ENCODE data around the gene RHOT2. TPM values are rescaled to one million over a fixed set of nuclear protein-coding genes. Genes with fewer than 3 reads are reported as not detected.

The RHOT2 gene
- total and polyA plus RNA-seq, 3 experiments from 2014 or later, result 49.6 to 151 (median 140) TPM

DNA sequence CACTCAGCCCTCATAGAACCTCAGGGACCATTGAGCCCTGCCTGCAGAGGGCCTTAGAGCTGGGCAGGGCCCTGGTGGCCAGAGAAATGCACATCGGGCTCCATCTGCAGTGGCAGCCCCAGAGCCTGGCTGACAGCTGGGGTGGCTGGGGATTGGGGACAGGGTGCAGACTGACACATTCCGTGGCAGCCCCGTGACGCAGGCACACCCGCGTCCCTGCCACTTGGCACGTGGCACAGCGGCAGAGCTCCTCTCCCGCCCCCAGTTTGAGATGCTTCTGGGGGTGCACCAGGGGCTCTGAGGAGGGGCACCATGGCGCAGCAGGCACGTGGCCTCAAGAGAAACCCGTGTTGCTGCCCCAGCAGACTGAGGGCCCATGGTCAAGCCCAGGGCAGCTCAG is 35.5 kb downstream of the RHOT2 start:
- Mint-ChIP-seq H3K9me3 (no peaks in the 10 kb centered on the region), H3K4me3 (no peak overlapping the region), H3K36me3 (no peaks in the 10 kb centered on the region), H3K4me1 (peaks cover 11 to 32% (median 13%) of the 10 kb centered on the region in 3 donors), H3K27me3 (peaks cover 28% of the 10 kb centered on the region in 2 donors), H3K27ac (no peak overlapping the region)
- no peak for DNase-seq
- peaks cover 47% of the 10 kb centered on the region for H3K27me3 ChIP-seq (ENCODE audit: insufficient read depth, low read length, poor library complexity, severe bottlenecking)
- no peak overlapping the region for H3K27ac ChIP-seq (ENCODE audit: low read depth, low read length)
- ChIA-PET CTCF (interaction anchor here (1.0 kb wide), 1 partner anchor 9 kb away, joined by 4 read pairs; no protein-coding TSS in a partner anchor), POLR2A (interaction anchor here (1.1 kb wide), 1 partner anchor 28 kb away, joined by 3 read pairs; the partner anchor contains the start of gene RHBDL1)
- no peaks in the 10 kb centered on the region for H3K9me3 ChIP-seq (ENCODE audit: low read length)
- H3K4me1 ChIP-seq (ENCODE audit: insufficient read depth, low read length), result peaks cover 22% of the 10 kb centered on the region
- no peak overlapping the region for H3K4me3 ChIP-seq (ENCODE audit: low read length)
- no peaks in the 10 kb centered on the region for H3K36me3 ChIP-seq (ENCODE audit: insufficient read depth, low read length)

DNA sequence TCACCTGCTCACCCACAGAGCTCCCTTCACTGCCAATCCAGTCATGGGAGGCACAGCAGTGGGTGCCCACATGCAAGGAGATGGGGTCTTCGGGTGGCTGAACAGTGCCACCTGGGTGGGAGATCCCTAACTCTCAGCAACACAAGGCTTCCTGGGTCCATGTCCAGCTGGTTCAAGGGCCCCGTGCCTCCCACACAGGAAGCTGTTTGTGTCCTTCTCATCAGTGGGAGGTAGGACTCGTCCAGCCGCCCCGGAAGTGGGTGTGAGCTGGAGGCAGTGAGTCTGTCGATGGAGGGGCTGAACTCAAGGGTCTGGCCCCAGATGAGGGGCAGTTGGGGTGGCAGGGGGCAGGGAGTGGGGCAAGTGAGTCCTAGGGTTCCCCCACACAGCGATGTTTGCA is 36.1 kb downstream of the RHOT2 start:
- H3K27ac ChIP-seq (ENCODE audit: low read depth, low read length), result no peak overlapping the region
- Mint-ChIP-seq H3K9me3 (no peaks in the 10 kb centered on the region), H3K27me3 (peaks cover 34% of the 10 kb centered on the region in 2 donors), H3K4me1 (peaks cover 8 to 28% (median 10%) of the 10 kb centered on the region in 3 donors), H3K4me3 (no peak overlapping the region), H3K27ac (no peak overlapping the region), H3K36me3 (no peaks in the 10 kb centered on the region)
- no peaks in the 10 kb centered on the region for H3K36me3 ChIP-seq (ENCODE audit: insufficient read depth, low read length)
- peaks cover 53% of the 10 kb centered on the region for H3K27me3 ChIP-seq (ENCODE audit: insufficient read depth, low read length, poor library complexity, severe bottlenecking)
- ChIA-PET CTCF (interaction anchor here (1.0 kb wide), 1 partner anchor 8 kb away, joined by 4 read pairs; no protein-coding TSS in a partner anchor), POLR2A (interaction anchor here (1.1 to 1.2 kb wide), 2 partner anchors 8 to 29 kb away, joined by 3 read pairs; partner anchors contain the start of gene RHBDL1)
- H3K4me1 ChIP-seq (ENCODE audit: insufficient read depth, low read length), result peaks cover 20% of the 10 kb centered on the region
- no peaks in the 10 kb centered on the region for H3K9me3 ChIP-seq (ENCODE audit: low read length)
- H3K4me3 ChIP-seq (ENCODE audit: low read length), result no peak overlapping the region
- DNase-seq, result no peak

DNA sequence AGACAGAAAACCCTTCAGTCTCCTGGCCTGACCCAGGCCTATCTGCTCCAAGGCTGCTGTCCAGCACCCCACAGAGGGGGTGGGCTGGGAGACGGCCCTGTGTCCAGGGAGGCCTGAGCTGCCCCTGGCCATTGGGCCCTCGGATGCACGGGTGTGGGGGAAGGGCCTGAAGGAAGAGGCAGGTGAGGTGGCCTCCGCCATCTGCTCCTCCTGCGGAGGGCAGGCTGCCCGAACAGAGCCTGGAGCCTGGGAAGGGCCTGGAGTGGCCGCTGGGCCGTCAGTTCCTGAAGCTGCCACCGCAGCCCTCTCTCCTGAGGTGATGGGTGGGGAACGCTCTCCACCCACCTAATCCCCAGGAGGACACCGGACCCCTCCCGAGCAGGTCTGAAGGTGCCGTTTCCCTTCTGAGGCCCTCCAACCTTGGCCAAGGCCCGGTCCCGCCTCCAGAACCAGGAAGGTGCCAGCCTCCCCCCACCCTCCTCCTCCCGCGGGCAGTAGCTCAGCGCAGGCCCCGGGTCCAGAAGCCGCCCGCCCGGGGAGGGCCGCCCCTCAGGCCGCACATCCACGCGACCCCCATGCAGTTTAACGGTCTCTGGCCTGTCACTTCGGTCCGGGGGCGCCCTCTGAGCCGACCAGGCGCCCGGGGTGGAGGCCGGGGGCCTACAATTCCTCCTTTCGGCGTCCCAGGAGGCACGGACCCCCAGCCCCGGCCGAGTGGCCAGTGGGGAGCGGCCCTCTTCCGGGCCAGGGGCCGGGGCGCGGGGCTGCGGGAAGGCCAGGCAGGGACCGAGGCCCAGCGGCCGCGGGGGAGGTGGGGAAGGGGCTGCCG is 36.8 kb downstream of the RHOT2 start:
- H3K4me1 ChIP-seq (ENCODE audit: insufficient read depth, low read length), result peaks cover 12% of the 10 kb centered on the region
- H3K4me1 Mint-ChIP-seq, result peaks cover under 1 to 21% (median 6%) of the 10 kb centered on the region in 3 donors
- peaks cover 60% of the 10 kb centered on the region for H3K27me3 ChIP-seq (ENCODE audit: insufficient read depth, low read length, poor library complexity, severe bottlenecking)

GRCh38 chr16:705431-706188 is 37.7 kb downstream of the RHOT2 start, which contains the start of gene FBXL16:
TSS of gene FBXL16 (minus strand) at chr16:705801. CDS start at chr16:697405, 8,396 bp downstream.
- CTCF ChIA-PET, result interaction anchor here (22.8 kb wide), 1 partner anchor 31 kb away, joined by 332 read pairs; the partner anchor contains the start of genes CIAO3 and HAGHL
- H3K27me3 ChIP-seq (ENCODE audit: insufficient read depth, low read length, poor library complexity, severe bottlenecking), result peaks cover 69% of the 10 kb centered on the region

More for the DNA sequence above, 36.8 kb downstream of the RHOT2 start:
- no peaks in the 10 kb centered on the region for H3K36me3 Mint-ChIP-seq
- CTCF ChIA-PET, result interaction anchor here (1.0 kb wide), 1 partner anchor 7 kb away, joined by 4 read pairs; no protein-coding TSS in a partner anchor
- no peak overlapping the region for H3K4me3 ChIP-seq (ENCODE audit: low read length)
- H3K27me3 Mint-ChIP-seq, result peaks cover 36 to 41% of the 10 kb centered on the region in 2 donors
- H3K4me3 Mint-ChIP-seq, result no peak overlapping the region
- no peak overlapping the region for H3K27ac ChIP-seq (ENCODE audit: low read depth, low read length)
- POLR2A ChIA-PET, result interaction anchor here (1.1 to 1.2 kb wide), 2 partner anchors 9 to 30 kb away, joined by 3 read pairs; partner anchors contain the start of gene RHBDL1
- no peaks in the 10 kb centered on the region for H3K9me3 Mint-ChIP-seq
- no peak overlapping the region for H3K27ac Mint-ChIP-seq
- no peaks in the 10 kb centered on the region for H3K9me3 ChIP-seq (ENCODE audit: low read length)
- DNase-seq, result no peak
- no peaks in the 10 kb centered on the region for H3K36me3 ChIP-seq (ENCODE audit: insufficient read depth, low read length)

GRCh38 chr16:706189-707061 is 38.5 kb downstream of the RHOT2 start:
- H3K27me3 Mint-ChIP-seq, result peaks cover 36 to 51% of the 10 kb centered on the region in 2 donors
- DNase-seq, result no peak
- no peaks in the 10 kb centered on the region for H3K36me3 ChIP-seq (ENCODE audit: insufficient read depth, low read length)
- H3K27me3 ChIP-seq (ENCODE audit: insufficient read depth, low read length, poor library complexity, severe bottlenecking), result peaks cover 70% of the 10 kb centered on the region
- no peaks in the 10 kb centered on the region for H3K36me3 Mint-ChIP-seq
- no peak overlapping the region for H3K4me3 ChIP-seq (ENCODE audit: low read length)
- H3K9me3 Mint-ChIP-seq, result no peaks in the 10 kb centered on the region
- no peak overlapping the region for H3K27ac Mint-ChIP-seq
- H3K4me3 Mint-ChIP-seq, result peak overlapping the region in 3 of 7 donors; percentile 29 to 81 (median 41)
- H3K4me1 ChIP-seq (ENCODE audit: insufficient read depth, low read length), result no peaks in the 10 kb centered on the region
- ChIA-PET POLR2A (no interaction called here), CTCF (interaction anchor here (2.3 to 22.8 kb wide), 2 partner anchors 15 to 30 kb away, joined by 11 to 332 read pairs; partner anchors contain the start of genes ANTKMT, CIAO3 and HAGHL)
- H3K27ac ChIP-seq (ENCODE audit: low read depth, low read length), result no peak overlapping the region
- H3K4me1 Mint-ChIP-seq, result peaks cover 0 to 13% (median 4%) of the 10 kb centered on the region in 3 donors
- no peaks in the 10 kb centered on the region for H3K9me3 ChIP-seq (ENCODE audit: low read length)

More at GRCh38 chr16:705431-706188, 37.7 kb downstream of the RHOT2 start, which contains the start of gene FBXL16:
- POLR2A ChIA-PET, result no interaction called here
- Histone ChIP-seq H3K4me1 (ENCODE audit: insufficient read depth, low read length) (peaks cover 5% of the 10 kb centered on the region), H3K27ac (ENCODE audit: low read depth, low read length) (no peak within 1 kb of the TSS), H3K4me3 (ENCODE audit: low read length) (no peak within 1 kb of the TSS), H3K9me3 (ENCODE audit: low read length) (no peaks in the 10 kb centered on the region), H3K36me3 (ENCODE audit: insufficient read depth, low read length) (no peaks in the 10 kb centered on the region)
- Mint-ChIP-seq H3K4me1 (peaks cover 0 to 17% (median 4%) of the 10 kb centered on the region in 3 donors), H3K36me3 (no peaks in the 10 kb centered on the region), H3K4me3 (peak within 1 kb of the TSS in 3 of 7 donors; percentile 29 to 81 (median 41)), H3K9me3 (no peaks in the 10 kb centered on the region), H3K27ac (no peak within 1 kb of the TSS), H3K27me3 (peaks cover 36 to 47% of the 10 kb centered on the region in 2 donors)
- DNase-seq, result no peak

- Histone ChIP-seq H3K27me3 (ENCODE audit: insufficient read depth, low read length, poor library complexity, severe bottlenecking) (peaks cover 64% of the 10 kb centered on the region), H3K4me3 (ENCODE audit: low read length) (no peak overlapping the region), H3K27ac (ENCODE audit: low read depth, low read length) (no peak overlapping the region), H3K9me3 (ENCODE audit: low read length) (no peaks in the 10 kb centered on the region), H3K36me3 (ENCODE audit: insufficient read depth, low read length) (no peaks in the 10 kb centered on the region), H3K4me1 (ENCODE audit: insufficient read depth, low read length) (no peaks in the 10 kb centered on the region)
- H3K27ac Mint-ChIP-seq, result no peak overlapping the region
- peaks cover 0 to 13% (median 4%) of the 10 kb centered on the region in 3 donors for H3K4me1 Mint-ChIP-seq
- no peaks in the 10 kb centered on the region for H3K36me3 Mint-ChIP-seq
- CTCF ChIA-PET, result interaction anchor here (2.3 to 22.8 kb wide), 2 partner anchors 14 to 29 kb away, joined by 11 to 332 read pairs; partner anchors contain the start of genes ANTKMT, CIAO3 and HAGHL
- DNase-seq, result no peak
- no peaks in the 10 kb centered on the region for H3K9me3 Mint-ChIP-seq
- POLR2A ChIA-PET, result interaction anchor here (0.9 kb wide), 1 partner anchor 12 kb away, joined by 4 read pairs; no protein-coding TSS in a partner anchor
- no peak overlapping the region for H3K4me3 Mint-ChIP-seq
- H3K27me3 Mint-ChIP-seq, result peaks cover 36 to 51% of the 10 kb centered on the region in 2 donors
Observed at GRCh38 chr16:707062-707538, 39.2 kb downstream of the RHOT2 start.

- H3K9me3 ChIP-seq (ENCODE audit: low read length), result no peaks in the 10 kb centered on the region
- no peak overlapping the region for H3K27ac ChIP-seq (ENCODE audit: low read depth, low read length)
- DNase-seq, result no peak
- no peaks in the 10 kb centered on the region for H3K4me1 ChIP-seq (ENCODE audit: insufficient read depth, low read length)
- H3K4me3 ChIP-seq (ENCODE audit: low read length), result no peak overlapping the region
- Mint-ChIP-seq H3K27me3 (peaks cover 28 to 46% of the 10 kb centered on the region in 2 donors), H3K9me3 (no peaks in the 10 kb centered on the region), H3K27ac (no peak overlapping the region), H3K36me3 (no peaks in the 10 kb centered on the region), H3K4me1 (peaks cover 1 to 13% (median 4%) of the 10 kb centered on the region in 3 donors), H3K4me3 (peak overlapping the region in 3 of 7 donors; percentile 33 to 47 (median 44))
- ChIA-PET POLR2A (no interaction called here), CTCF (interaction anchor here (2.3 to 22.8 kb wide), 2 partner anchors 13 to 28 kb away, joined by 11 to 332 read pairs; partner anchors contain the start of genes ANTKMT, CIAO3 and HAGHL)
- H3K27me3 ChIP-seq (ENCODE audit: insufficient read depth, low read length, poor library complexity, severe bottlenecking), result peaks cover 56% of the 10 kb centered on the region
- no peaks in the 10 kb centered on the region for H3K36me3 ChIP-seq (ENCODE audit: insufficient read depth, low read length)
Observed at GRCh38 chr16:708019-708418, 40.1 kb downstream of the RHOT2 start.

Measured in CD8-positive, alpha-beta memory T cell (primary cell).